Measurements from ENCODE around the gene KCNQ5.

- TF ChIP-seq RAD21 (IDR thresholded peaks at IDR 0.05; ENCODE audit: low read depth) (no peak), CEBPB (IDR thresholded peaks at IDR 0.05; ENCODE audit: low read depth) (no peak), ZBTB33 (IDR thresholded peaks at IDR 0.05; ENCODE audit: extremely low read depth, insufficient replicate concordance, low read length) (no peak)
These were observed 552.8 kb downstream of the KCNQ5 start for GRCh38 chr6:73174646-73175045.

All from HCT116 (cell line).